ENCODE measurements around the gene SERPINE1. TPM values are rescaled to one million over a fixed set of nuclear protein-coding genes. Genes with fewer than 3 reads are reported as not detected.

The SERPINE1 gene
- polyA plus RNA-seq (2011; rRNA removed): 356 and 417 TPM in 2 replicates
- polyA minus RNA-seq (2011; rRNA and poly(A)+ RNA removed): 363 and 484 TPM in 2 replicates

DNA sequence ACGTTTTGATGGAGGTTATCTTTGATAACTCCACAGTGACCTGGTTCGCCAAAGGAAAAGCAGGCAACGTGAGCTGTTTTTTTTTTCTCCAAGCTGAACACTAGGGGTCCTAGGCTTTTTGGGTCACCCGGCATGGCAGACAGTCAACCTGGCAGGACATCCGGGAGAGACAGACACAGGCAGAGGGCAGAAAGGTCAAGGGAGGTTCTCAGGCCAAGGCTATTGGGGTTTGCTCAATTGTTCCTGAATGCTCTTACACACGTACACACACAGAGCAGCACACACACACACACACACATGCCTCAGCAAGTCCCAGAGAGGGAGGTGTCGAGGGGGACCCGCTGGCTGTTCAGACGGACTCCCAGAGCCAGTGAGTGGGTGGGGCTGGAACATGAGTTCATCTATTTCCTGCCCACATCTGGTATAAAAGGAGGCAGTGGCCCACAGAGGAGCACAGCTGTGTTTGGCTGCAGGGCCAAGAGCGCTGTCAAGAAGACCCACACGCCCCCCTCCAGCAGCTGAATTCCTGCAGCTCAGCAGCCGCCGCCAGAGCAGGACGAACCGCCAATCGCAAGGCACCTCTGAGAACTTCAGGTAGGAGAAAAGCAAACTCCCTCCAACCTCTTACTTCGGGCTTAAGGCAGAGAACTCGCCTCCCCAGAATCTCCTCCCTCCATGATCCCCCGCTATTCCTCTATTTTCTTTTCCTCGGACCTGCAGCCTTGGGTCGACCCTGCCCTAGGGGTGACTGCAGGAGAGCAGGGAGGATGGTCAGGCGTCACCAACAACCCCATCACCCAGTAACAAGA is at the start of gene SERPINE1:
Gene SERPINE1, plus strand, starts transcription at position 454 of the 809 bp plus-strand sequence. CDS start 1,290 bp downstream, outside the sequence.
- peak within 1 kb of the TSS; percentile 89 for H3K27ac ChIP-seq (ENCODE audit: low read depth, low read length)
- peak within 1 kb of the TSS; percentile 91 for H3K4me3 ChIP-seq (ENCODE audit: low read depth, low read length)
- TF ChIP-seq CTCF (IDR thresholded peaks at IDR 0.05; ENCODE audit: low read depth, low read length): peak; percentile 49
- ChIA-PET POLR2A (interaction anchor here (0.6 to 2.4 kb wide), 16 partner anchors 9 to 542 kb away, joined by 3 to 23 read pairs (median 4); partner anchors contain the start of genes TRIM56, VGF and ZNHIT1), CTCF (interaction anchor here (0.7 to 2.1 kb wide), 6 partner anchors 11 to 66 kb away, joined by 3 to 12 read pairs (median 6); no protein-coding TSS in a partner anchor)
- peaks cover 8% of the 10 kb centered on the region for H3K9me3 ChIP-seq (ENCODE audit: control insufficient read depth, insufficient read depth, low read length)
- H3K27me3 ChIP-seq (ENCODE audit: control insufficient read depth, insufficient read depth, low read length): no peaks in the 10 kb centered on the region
- DNase-seq (ENCODE audit: low read depth, low spot score): peak; percentile 99

GRCh38 chr7:101077303-101078086 is 49.4 kb upstream of the SERPINE1 start:
- H3K9me3 ChIP-seq (ENCODE audit: control insufficient read depth, insufficient read depth, low read length): no peaks in the 10 kb centered on the region
- DNase-seq (ENCODE audit: low read depth, low spot score): no peak
- H3K4me3 ChIP-seq (ENCODE audit: low read depth, low read length): no peak overlapping the region
- POLR2A ChIA-PET: interaction anchor here (1.0 to 1.1 kb wide), 2 partner anchors 9 to 202 kb away, joined by 3 read pairs; partner anchors contain the start of gene SRRT
- no peak overlapping the region for H3K27ac ChIP-seq (ENCODE audit: low read depth, low read length)
- peak; percentile 95 for TF ChIP-seq CTCF (IDR thresholded peaks at IDR 0.05; ENCODE audit: low read depth, low read length)
- H3K27me3 ChIP-seq (ENCODE audit: control insufficient read depth, insufficient read depth, low read length): peaks cover under 1% of the 10 kb centered on the region
- CTCF ChIA-PET: interaction anchor here (0.6 to 1.8 kb wide), 30 partner anchors 8 to 1368 kb away, joined by 3 to 17 read pairs (median 4); partner anchors contain the start of genes POP7 and TRIM56

GRCh38 chr7:101081432-101081831 is 45.5 kb upstream of the SERPINE1 start:
- ChIA-PET POLR2A (no interaction called here), CTCF (interaction anchor here (0.6 to 1.0 kb wide), 2 partner anchors 111 to 190 kb away, joined by 4 to 10 read pairs; no protein-coding TSS in a partner anchor)
- no peak overlapping the region for H3K4me3 ChIP-seq (ENCODE audit: low read depth, low read length)
- no peak for DNase-seq (ENCODE audit: low read depth, low spot score)
- H3K27ac ChIP-seq (ENCODE audit: low read depth, low read length): no peak overlapping the region
- TF ChIP-seq CTCF (IDR thresholded peaks at IDR 0.05; ENCODE audit: low read depth, low read length): no peak
- no peaks in the 10 kb centered on the region; the same call in 1 of the 2 replicates for H3K9me3 ChIP-seq (ENCODE audit: control insufficient read depth, insufficient read depth, low read length)
- no peaks in the 10 kb centered on the region for H3K27me3 ChIP-seq (ENCODE audit: control insufficient read depth, insufficient read depth, low read length)

DNA sequence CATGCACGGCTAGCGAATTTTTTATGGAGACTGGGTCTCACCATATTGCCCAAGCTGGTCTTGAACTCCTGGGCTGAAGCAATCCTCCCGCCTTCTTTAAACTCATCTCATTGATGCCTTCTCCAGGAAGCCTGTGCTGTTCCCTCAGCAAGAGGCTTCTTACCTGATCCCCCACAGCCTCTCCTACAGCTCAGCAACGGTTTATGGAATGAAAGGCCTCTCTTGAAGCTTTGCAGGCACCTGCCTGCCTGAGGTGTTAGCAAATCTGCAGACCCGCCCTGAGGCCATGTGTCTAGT is 42.1 kb upstream of the SERPINE1 start:
- POLR2A ChIA-PET: interaction anchor here (0.6 to 1.8 kb wide), 7 partner anchors 8 to 195 kb away, joined by 3 to 13 read pairs (median 6); partner anchors contain the start of genes PLOD3, SERPINE1, UFSP1 and ZNHIT1
- no peaks in the 10 kb centered on the region for H3K27me3 ChIP-seq (ENCODE audit: control insufficient read depth, insufficient read depth, low read length)
- H3K4me3 ChIP-seq (ENCODE audit: low read depth, low read length): peak overlapping the region; percentile 93
- CTCF ChIA-PET: interaction anchor here (0.6 to 2.5 kb wide), 4 partner anchors 8 to 107 kb away, joined by 3 to 12 read pairs (median 6); no protein-coding TSS in a partner anchor
- H3K27ac ChIP-seq (ENCODE audit: low read depth, low read length): peak overlapping the region; percentile 84
- no peak for DNase-seq (ENCODE audit: low read depth, low spot score)
- H3K9me3 ChIP-seq (ENCODE audit: control insufficient read depth, insufficient read depth, low read length): no peaks in the 10 kb centered on the region; the same call in 1 of the 2 replicates
- no peak for TF ChIP-seq CTCF (IDR thresholded peaks at IDR 0.05; ENCODE audit: low read depth, low read length)

Data from AG04450 (cell line).